Measurements from ENCODE around the gene GOLGA6L7.
"Not testable (repeated sequence)": the region's sequence is repeated elsewhere in the genome, so short reads cannot be mapped to it uniquely, and the experiment has no call there.

The GOLGA6L7 gene

DNA sequence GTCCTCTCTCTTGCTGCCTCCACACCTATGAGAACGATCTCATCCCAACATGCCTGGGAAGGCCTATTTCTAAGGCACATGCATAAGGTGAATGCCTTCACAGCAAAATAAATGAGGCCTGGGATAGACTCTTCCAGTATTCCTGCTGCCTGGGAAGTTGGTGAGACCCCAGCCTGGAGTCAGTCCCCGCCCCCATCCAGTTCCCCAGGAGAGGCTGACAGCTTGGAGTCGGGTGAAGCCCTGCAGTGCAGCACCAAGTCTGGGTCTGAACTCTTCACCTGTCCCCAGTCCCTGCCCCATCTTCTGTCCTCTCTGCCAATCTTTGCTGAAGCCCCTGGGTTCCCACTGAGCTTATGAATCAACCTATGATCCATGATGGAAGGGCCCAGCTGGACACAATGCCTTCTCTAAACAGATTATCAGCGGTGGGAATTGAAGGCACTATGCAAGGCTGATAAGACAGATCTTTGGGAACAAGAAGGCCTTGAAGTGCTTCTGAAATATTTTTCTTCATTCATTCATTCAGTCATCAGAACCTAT lies 27.1 kb upstream of the GOLGA6L7 start:
- no peak for FAIRE-seq
- DNase-seq (ENCODE audit: insufficient read length, low spot score): no peak
- no peak for TF ChIP-seq POLR2A (IDR thresholded peaks at IDR 0.05; ENCODE audit: low read depth, low read length)

DNA sequence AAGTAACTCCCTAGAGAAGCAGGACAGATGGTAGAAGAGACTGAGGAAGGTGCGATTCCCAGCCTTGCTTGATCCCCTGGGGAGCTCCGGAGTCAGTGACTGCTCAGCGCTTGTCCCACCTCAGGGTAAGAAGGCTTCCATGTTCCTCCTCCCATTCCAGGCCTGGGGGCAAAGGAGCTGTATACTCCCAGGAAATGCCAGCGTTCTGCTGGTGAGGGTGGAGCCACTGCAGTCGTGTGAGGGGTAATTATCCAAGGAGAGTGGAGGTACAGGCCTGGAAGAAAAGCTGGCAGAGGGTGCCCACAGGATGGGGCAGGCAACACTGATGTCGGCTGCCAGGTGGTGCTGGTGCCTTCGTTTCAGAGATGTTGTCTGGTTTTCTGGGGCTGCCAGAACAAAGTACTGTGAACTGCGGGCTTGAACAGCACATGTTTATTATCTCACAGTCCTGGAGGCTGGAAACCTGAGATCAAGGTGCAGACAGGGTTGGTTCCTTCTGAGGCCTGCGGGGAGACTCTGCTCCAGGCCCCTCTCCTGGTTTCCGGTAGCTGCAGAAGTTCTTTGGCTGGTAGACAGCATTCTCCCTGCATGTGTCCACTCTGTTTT lies 25.2 kb upstream of the GOLGA6L7 start:
- DNase-seq (ENCODE audit: insufficient read length, low spot score) (no peak), FAIRE-seq (no peak)
- no peak for TF ChIP-seq POLR2A (IDR thresholded peaks at IDR 0.05; ENCODE audit: low read depth, low read length)

DNA sequence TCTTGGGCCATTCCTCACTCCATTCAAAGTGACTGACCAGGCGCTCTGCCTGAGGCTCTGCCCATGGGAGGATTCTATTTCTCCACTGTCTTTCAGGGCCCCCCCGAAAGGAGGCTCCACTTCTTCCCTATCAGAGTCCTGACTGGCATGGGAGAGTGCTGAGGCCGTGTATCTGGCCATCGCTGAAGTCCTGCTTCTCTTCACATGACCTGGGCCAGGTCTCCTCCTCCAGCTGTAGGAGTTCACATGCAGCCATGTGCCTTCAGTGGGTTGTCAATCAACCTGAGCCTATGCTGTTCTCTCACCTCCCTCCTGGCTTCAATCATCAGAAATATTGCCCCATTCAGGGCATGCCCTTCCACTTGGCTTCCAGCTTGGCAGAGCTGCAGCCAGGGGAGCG lies 24.6 kb upstream of the GOLGA6L7 start:
- no peak for FAIRE-seq
- no peak for TF ChIP-seq POLR2A (IDR thresholded peaks at IDR 0.05; ENCODE audit: low read depth, low read length)
- no peak for DNase-seq (ENCODE audit: insufficient read length, low spot score)

- no peak for FAIRE-seq
Measured at GRCh38 chr15:28871168-28871567, 22.7 kb upstream of the GOLGA6L7 start.

GRCh38 chr15:28868744-28869345 lies 20.4 kb upstream of the GOLGA6L7 start:
- DNase-seq (ENCODE audit: insufficient read length, low spot score) (no peak), FAIRE-seq (no peak)
- TF ChIP-seq POLR2A (IDR thresholded peaks at IDR 0.05; ENCODE audit: low read depth, low read length): no peak

More at GRCh38 chr15:28871168-28871567, 22.7 kb upstream of the GOLGA6L7 start:
- DNase-seq (ENCODE audit: insufficient read length, low spot score): no peak
- no peak for TF ChIP-seq POLR2A (IDR thresholded peaks at IDR 0.05; ENCODE audit: low read depth, low read length)

- DNase-seq (ENCODE audit: insufficient read length, low spot score); FAIRE-seq: not testable (repeated sequence)
Measured at GRCh38 chr15:28861589-28862293, 13.3 kb upstream of the GOLGA6L7 start.

- no peak for FAIRE-seq
- DNase-seq (ENCODE audit: insufficient read length, low spot score): no peak
- no peak for TF ChIP-seq POLR2A (IDR thresholded peaks at IDR 0.05; ENCODE audit: low read depth, low read length)
Measured at GRCh38 chr15:28861031-28861534, 12.6 kb upstream of the GOLGA6L7 start.

DNA sequence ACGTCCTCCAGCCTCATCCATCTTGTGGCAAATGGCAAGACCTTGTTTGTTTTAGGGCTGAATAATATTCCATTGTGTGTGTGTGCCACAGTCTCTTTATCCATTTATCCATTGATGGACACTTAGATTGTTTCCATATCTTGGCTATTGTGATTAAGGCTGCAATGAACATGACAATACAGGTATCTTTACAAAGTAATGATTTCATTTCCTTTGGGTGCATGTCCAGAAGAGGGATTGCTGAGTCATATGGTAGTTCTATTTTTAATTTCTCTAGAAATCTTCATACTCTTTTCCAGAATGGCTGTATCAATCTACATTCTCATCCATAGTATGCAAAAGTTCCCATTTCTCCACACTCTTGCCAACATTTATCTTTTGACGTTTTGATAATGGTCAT lies 6.1 kb upstream of the GOLGA6L7 start:
- DNase-seq (ENCODE audit: insufficient read length, low spot score); FAIRE-seq: not testable (repeated sequence)

GRCh38 chr15:28853654-28854053 lies 5.2 kb upstream of the GOLGA6L7 start:
- not testable (repeated sequence) for FAIRE-seq; DNase-seq (ENCODE audit: insufficient read length, low spot score)

DNA sequence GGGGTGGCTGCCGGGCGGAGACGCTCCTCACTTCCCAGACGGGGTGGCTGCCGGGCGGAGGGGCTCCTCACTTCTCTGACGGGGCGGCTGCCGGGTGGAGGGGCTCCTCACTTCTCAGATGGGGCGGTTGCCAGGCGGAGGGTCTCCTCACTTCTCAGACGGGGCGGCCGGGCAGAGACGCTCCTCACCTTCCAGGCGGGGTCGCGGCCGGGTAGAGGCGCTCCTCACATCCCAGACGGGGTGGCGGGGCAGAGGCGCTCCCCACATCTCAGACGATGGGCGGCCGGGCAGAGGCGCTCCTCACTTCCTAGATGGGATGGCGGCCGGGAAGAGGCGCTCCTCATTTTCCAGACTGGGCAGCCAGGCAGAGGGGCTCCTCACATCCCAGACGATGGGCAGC lies 1.3 kb upstream of the GOLGA6L7 start:
- DNase-seq (ENCODE audit: insufficient read length, low spot score); FAIRE-seq: not testable (repeated sequence)

GRCh38 chr15:28849271-28849670 lies 827 bp upstream of the GOLGA6L7 start:
- DNase-seq (ENCODE audit: insufficient read length, low spot score); FAIRE-seq: not testable (repeated sequence)

DNA sequence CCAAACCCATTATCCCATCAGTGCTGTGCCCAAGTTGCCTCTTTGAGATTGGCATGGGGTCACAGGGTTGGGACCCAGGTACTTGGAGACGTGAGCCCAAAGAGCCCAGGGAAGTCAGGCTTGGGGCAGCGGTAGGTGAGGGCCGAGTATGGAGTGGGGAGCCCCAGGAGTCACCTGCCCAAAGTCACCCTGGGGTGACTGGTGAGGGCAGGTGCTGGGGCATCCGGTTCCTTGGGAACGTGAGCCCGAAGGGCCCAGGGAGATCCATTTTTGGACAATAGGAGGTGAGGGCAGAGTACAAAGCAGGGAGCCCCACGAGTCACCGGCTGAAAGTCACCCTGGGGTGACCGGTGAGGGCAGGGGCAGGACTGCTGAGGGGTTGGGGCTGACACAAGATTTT lies 485 bp downstream of the GOLGA6L7 start:
- FAIRE-seq; DNase-seq (ENCODE audit: insufficient read length, low spot score): not testable (repeated sequence)

- not testable (repeated sequence) for FAIRE-seq; DNase-seq (ENCODE audit: insufficient read length, low spot score)
Measured at GRCh38 chr15:28847247-28847646, 1.2 kb downstream of the GOLGA6L7 start.

DNA sequence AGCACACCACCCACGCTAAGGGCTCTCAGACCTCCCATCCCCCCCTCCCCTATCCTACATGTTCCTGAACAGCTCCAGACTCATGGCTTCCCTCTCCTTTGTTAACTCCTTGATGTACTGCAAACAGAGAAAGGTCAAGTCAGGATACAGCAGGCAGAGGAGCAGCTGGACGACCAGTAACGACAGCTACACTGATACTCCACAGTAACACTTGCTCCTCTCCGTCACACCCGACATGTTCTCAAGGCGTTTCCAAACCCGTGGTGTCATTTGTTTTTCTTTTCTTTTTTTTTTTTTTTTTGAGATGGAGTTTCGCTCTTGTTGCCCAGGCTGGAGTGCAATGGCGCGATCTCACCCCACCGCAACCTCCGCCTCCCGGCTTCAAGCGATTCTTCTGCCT lies 4.3 kb downstream of the GOLGA6L7 start:
- FAIRE-seq; DNase-seq (ENCODE audit: insufficient read length, low spot score): not testable (repeated sequence)

- DNase-seq (ENCODE audit: insufficient read length, low spot score); FAIRE-seq: not testable (repeated sequence)
Measured at GRCh38 chr15:28843520-28843919, 4.9 kb downstream of the GOLGA6L7 start.

DNA sequence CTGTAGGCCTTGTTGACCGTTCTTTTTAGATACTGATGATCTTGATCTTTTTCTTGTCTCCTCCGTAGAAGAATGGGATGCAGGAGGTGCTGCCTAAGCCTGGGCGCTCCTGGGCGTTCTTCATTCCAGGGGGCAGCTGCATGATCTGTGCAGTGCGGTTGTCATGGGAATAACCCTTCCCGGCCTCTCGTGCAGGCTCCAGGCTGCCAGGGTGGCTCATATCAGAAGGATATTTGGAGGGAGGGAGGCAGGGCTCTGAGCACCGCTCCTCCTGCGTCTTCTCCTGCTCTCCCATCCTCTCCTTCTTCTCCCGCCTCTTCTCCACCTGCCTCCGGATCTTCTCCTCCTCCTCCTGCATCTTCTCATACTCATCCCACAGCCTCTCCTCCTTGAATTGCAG lies 6.2 kb downstream of the GOLGA6L7 start:
- not testable (repeated sequence) for DNase-seq (ENCODE audit: insufficient read length, low spot score); FAIRE-seq

GRCh38 chr15:28840285-28840684 lies 8.2 kb downstream of the GOLGA6L7 start:
- not testable (repeated sequence) for FAIRE-seq; DNase-seq (ENCODE audit: insufficient read length, low spot score)

DNA sequence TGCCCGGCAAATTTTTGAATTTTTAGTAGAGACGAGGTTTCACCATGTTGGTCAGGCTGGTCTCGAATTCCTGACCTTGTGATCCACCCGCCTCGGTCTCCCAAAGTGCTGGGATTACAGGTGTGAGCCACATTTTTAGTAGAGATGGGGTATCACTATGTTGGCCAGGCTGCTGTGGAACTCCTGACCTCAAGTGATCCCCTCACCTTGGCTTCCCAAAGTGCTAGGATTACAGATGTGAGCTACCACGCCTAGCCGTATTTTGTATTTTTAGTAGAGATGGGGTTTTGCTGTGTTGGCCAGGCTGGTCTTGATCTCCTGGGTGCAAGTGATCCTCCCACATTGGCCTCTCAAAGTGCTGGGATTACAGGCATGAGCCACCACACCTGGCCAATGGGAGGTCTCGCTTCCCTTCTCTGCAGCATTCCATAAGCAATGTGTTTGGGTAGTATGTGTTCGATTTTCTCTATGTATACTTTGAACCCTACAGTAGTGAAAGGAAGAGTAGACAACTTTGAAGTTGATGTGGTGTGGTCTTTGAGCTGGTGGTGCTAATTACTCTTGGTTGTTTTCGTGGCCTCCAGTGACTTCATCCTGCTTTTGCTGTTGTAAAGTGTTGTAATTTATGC lies 13.4 kb downstream of the GOLGA6L7 start:
- FAIRE-seq; DNase-seq (ENCODE audit: insufficient read length, low spot score): not testable (repeated sequence)

GRCh38 chr15:28831897-28832587 lies 16.4 kb downstream of the GOLGA6L7 start:
- DNase-seq (ENCODE audit: insufficient read length, low spot score) (peak; percentile 57), FAIRE-seq (peak; percentile 41)
